IPS-11a (cell line): ENCODE measurements around the gene MAP2K1.

ENCODE experiments used
- H3K4me3 ChIP-seq: one replicate; pipeline ENCODE4 v1.5.1; 2013; ENCODE audit warnings: low read depth, low read length, control low read depth

The MAP2K1 gene

GRCh38 chr15:66503041-66503648 lies 116.4 kb downstream of the MAP2K1 start:
- peak overlapping the region; percentile 100 for H3K4me3 ChIP-seq

DNA sequence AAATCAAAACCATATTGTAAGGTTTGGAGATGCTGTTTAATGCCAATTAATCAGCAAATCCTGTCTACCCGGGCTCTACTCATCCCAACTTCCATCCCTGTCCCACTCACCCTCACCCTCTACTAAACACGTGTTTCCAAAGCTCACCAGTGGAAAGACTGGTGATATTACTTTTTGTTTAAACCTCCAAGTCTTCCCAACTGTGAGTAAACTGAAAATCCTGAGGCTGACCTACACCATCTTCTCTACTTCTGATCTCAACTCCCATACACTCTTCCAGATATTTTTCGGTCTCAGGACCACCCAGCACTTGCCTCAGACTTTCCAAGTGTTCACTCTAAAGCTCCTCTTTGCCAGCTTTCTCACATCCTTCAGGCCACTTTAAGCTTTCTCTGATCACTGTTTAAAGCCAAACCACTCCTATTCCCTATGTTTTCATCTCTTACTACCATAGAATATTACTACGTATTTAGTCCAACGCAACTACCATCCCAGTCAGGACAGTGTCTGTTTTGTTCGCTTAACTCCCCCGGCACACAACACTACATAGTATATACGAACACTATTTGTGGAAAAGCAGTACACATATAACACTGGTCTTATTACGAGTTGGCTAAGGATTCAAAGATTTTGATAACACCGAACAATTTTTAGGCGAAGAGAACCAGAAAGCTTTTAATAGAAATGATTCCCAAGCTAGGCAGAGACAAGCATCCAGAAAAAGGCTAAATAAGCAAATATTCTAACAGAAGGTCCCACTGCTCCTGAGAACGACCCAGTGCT lies 117.3 kb downstream of the MAP2K1 start:
- peak overlapping the region; percentile 100 for H3K4me3 ChIP-seq

GRCh38 chr15:66504563-66505429 lies 118.1 kb downstream of the MAP2K1 start, which contains the start of the genes RPL4 and ZWILCH:
Gene RPL4 (minus strand): TSS chr15:66504855. CDS start chr15:66504790, 65 bp downstream.
Gene ZWILCH (plus strand): TSS chr15:66505326. CDS start chr15:66505339, 13 bp downstream.
- H3K4me3 ChIP-seq: peak within 1 kb of the TSS; percentile 100

GRCh38 chr15:66505430-66505811 lies 118.7 kb downstream of the MAP2K1 start:
- H3K4me3 ChIP-seq: peak overlapping the region; percentile 100

DNA sequence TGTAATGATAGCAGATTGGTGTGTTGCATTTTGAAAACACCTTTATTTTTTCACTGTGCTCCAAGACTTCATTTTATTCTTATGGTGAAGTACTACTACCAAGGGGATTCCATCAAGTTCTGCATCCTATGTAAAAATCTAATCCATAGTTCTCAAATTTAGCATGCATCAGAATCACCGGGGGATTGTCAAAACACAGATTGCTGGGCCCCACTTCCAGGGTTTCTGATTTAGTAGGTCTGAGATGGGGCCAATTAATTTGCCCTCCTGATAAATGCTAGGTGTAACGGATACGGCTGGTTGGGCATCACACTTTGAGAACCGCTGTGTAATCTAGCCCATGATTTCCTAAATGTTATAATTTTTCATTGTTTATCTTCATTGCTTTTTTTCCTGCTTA lies 119.1 kb downstream of the MAP2K1 start:
- H3K4me3 ChIP-seq: peak overlapping the region; percentile 100

GRCh38 chr15:66508293-66508883 lies 121.7 kb downstream of the MAP2K1 start:
- H3K4me3 ChIP-seq: no peak overlapping the region

GRCh38 chr15:66514586-66514985 lies 127.9 kb downstream of the MAP2K1 start:
- H3K4me3 ChIP-seq: no peak overlapping the region

DNA sequence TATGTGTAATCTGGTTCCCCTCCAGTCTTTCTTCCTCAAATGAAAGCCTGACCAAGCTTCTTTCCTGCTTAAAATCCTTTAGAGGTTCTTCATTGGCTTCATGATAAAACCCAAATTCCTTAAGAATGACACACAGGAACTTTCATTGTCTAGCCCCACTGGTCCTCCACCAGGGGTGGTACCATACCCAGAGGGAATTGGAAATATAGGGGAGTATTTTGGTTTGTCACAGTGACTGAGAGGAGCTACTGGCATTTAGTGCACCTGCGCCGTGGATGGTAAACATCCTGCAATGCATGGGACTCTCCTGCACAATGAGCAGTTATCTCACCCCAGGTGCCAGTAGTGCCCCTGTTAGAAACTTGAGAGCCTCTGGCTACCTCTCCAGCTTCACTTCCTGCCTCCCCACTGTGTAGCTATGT lies 129.2 kb downstream of the MAP2K1 start:
- no peak overlapping the region for H3K4me3 ChIP-seq

- no peak overlapping the region for H3K4me3 ChIP-seq
Measured at GRCh38 chr15:66523926-66524325, 137.2 kb downstream of the MAP2K1 start.

- H3K4me3 ChIP-seq: no peak overlapping the region
Measured at GRCh38 chr15:66524838-66525237, 138.1 kb downstream of the MAP2K1 start.

- H3K4me3 ChIP-seq: no peak overlapping the region
Measured at GRCh38 chr15:66535056-66535455, 148.3 kb downstream of the MAP2K1 start.
